DMS 273 (cell line): Measurements from ENCODE around the gene SLC7A11.
A peak's percentile ranks its signal among the peaks of the same experiment; 100 is the strongest.

ENCODE experiments used
- DNase-seq: peaks from one replicate; lab custom pipeline; 2025; ENCODE audit not compliant: unreplicated experiment; lab: John Stamatoyannopoulos, UW

SLC7A11 gene

GRCh38 chr4:138174981-138175794 is 67.0 kb downstream of the SLC7A11 start:
- DNase-seq = peak; percentile 24

GRCh38 chr4:138164208-138164607 is 77.9 kb downstream of the SLC7A11 start:
- DNase-seq = peak; percentile 35

- no peak for DNase-seq
Measured at GRCh38 chr4:138163171-138163570, 79.0 kb downstream of the SLC7A11 start.

- peak; percentile 3 for DNase-seq
Measured at GRCh38 chr4:138162259-138162658, 79.9 kb downstream of the SLC7A11 start.

- DNase-seq = no peak
Measured at GRCh38 chr4:138161351-138161750, 80.8 kb downstream of the SLC7A11 start.

GRCh38 chr4:138158746-138159297 is 83.3 kb downstream of the SLC7A11 start:
- DNase-seq = no peak

- no peak for DNase-seq
Measured at GRCh38 chr4:138140879-138141278, 101.3 kb downstream of the SLC7A11 start.

- DNase-seq = no peak
Measured at GRCh38 chr4:138138774-138139173, 103.4 kb downstream of the SLC7A11 start.

- DNase-seq = no peak
Measured at GRCh38 chr4:138135610-138136009, 106.5 kb downstream of the SLC7A11 start.

- no peak for DNase-seq
Measured at GRCh38 chr4:138118270-138118669, 123.9 kb downstream of the SLC7A11 start.

- no peak for DNase-seq
Measured at GRCh38 chr4:138115053-138115452, 127.1 kb downstream of the SLC7A11 start.

- no peak for DNase-seq
Measured at GRCh38 chr4:138114434-138114833, 127.7 kb downstream of the SLC7A11 start.
